SHP77 treated with DMSO at 0.1 percent for 48 hours (cell line): Measurements from ENCODE around the gene CTNNB1.
A peak's percentile ranks its signal among the peaks of the same experiment; 100 is the strongest.

ENCODE experiments used
- DNase-seq: peaks from one replicate; lab custom pipeline; 2025; lab: John Stamatoyannopoulos, UW

Gene CTNNB1

GRCh38 chr3:41198950-41199865, at the start of gene CTNNB1:
CTNNB1 (plus strand) TSS chr3:41199505; CDS start chr3:41224069, 24,564 bp downstream.
- peak; percentile 34 for DNase-seq

- no peak for DNase-seq
Measured at GRCh38 chr3:41155834-41156233, 43.5 kb upstream of the CTNNB1 start.

DNA sequence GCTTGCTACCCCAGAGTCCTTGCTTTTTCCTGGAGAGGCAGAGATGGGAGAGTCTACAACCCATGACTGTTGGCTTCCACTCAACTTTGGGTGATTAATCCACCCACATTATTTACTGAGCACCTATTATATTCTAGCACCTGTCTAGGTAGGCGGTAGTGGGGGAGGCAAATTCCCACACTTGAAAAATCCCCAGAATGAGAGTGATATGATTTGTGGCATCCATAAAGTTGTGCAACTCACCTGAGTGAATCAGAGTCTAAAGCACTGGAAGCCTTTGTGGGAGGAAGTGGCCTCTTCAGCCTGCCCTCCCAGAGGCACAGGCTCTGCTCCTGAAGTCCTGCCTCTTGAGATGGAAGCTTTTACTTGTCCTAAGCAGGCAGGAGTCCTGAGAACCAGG, 40.4 kb upstream of the CTNNB1 start:
- DNase-seq: no peak

DNA sequence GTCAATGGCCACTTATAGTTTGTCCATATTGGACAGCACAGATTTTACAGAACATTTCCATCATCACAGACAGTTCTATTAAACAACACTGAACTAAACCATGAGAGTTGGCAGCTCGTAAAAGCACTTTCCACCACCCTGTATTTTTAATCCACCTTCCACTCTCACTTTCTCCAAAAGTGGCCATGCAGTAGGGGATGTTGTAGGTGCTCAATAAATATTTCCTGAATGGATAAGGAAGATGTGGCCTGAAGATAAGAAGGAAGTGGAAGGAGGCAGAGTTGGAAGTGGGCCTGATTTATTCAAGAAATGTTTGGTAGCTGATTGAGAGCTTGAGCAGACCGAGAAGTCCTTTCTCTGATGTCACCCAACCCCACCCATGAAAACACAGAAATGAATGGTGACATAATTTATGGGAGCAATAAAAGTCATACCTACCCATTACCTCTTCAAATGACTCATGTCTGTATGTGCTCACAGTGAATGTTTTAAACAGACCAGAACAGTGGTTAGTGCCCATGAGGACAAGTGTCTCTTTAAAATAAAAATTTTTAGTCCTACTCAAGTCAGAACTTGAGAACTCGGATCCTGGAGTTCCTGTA, 39.6 kb upstream of the CTNNB1 start:
- DNase-seq: peak; percentile 3

DNA sequence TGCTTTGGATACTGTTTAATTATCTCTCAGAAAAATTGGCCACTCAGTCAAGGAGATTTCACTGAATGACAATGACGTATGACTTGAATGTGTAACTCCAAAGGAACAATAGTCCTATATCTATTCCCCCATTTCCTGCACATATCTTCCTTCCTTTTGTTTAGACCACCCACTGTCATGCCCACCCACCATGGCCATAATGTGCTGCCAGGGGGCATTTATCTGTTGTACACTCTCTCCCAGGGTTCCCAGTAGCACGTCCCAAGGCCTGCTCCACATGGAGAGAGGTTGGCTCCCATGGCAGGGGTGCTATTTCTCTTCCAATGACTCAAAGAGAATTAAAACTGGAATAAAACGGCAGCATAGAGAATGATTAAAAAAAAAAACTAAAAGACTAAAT, 36.8 kb upstream of the CTNNB1 start:
- DNase-seq: no peak

DNA sequence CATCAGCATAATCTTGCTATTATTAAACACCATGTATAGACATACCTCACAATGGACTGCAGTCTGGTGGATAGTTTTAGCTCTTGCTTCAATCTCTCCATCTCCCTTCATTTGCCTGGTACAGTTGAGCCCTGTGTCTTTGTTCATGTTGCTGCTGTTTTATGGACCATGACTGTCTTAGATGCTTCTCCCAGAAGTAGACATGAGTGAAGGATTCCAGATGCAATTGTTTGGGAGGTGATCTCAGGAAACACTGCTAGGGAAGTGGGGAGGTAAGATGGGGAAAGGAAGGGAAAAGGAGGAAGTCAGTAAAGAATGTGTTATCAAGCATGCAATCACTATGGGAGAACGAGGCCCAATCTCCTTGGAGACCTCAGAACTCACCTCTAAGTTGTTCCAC, 36.3 kb upstream of the CTNNB1 start:
- no peak for DNase-seq

DNA sequence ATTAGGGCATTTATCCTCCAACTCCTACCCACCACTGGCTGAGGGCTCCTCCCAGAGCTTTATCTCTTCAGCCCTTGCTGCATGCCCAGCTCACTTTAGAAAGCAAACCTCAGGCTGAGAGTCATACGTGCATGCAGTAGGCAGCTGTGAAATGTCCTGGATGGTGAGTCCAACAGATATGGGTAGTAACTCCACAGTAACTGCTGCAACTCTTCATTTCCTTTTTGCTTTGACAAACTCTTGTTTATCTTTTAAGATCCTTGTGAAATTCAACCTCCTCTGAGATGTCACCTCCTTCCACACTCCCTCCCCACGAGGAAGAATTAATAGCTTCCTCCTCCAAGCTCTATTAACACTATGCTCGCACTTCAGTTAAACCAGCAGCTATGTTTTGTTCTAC, 35.9 kb upstream of the CTNNB1 start:
- no peak for DNase-seq

GRCh38 chr3:41164777-41165176, 34.5 kb upstream of the CTNNB1 start:
- DNase-seq: no peak

DNA sequence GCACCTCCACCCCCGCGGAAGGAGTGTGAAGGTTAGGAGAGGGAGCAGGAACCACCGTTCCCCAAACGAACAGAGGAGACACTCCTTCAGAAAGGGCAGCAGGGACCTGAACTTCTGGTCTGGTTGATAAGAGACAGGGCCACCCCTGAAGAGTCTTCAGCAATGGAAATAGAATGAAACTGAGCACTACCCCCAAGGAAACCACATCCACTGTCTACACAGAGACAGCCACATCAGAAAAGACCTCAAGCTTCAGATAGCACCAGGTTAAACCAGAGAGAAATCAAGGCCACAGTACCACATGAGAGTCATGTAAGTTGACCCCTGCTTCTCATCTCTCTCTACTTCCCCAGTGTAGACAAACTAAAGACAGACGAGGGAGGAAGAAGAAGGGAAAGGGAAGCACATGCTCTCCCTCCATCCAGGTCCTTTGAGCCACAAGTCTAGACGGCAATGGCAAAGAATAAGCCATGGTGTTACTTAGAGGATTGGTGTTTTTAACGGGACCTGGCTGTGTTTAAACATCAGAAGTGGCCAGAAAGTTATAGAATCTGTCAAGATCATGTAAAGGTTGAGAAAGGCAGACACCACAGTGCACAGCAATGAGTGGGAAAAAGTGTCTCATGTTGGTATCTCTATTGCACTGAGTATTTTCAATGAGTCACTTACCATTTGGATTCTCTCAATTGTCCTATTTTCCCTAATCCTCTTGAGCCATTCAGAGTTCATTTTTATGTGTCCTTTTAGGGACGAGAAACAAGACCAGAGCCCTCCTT, 31.4 kb upstream of the CTNNB1 start:
- no peak for DNase-seq

GRCh38 chr3:41169023-41169422, 30.3 kb upstream of the CTNNB1 start:
- no peak for DNase-seq

DNA sequence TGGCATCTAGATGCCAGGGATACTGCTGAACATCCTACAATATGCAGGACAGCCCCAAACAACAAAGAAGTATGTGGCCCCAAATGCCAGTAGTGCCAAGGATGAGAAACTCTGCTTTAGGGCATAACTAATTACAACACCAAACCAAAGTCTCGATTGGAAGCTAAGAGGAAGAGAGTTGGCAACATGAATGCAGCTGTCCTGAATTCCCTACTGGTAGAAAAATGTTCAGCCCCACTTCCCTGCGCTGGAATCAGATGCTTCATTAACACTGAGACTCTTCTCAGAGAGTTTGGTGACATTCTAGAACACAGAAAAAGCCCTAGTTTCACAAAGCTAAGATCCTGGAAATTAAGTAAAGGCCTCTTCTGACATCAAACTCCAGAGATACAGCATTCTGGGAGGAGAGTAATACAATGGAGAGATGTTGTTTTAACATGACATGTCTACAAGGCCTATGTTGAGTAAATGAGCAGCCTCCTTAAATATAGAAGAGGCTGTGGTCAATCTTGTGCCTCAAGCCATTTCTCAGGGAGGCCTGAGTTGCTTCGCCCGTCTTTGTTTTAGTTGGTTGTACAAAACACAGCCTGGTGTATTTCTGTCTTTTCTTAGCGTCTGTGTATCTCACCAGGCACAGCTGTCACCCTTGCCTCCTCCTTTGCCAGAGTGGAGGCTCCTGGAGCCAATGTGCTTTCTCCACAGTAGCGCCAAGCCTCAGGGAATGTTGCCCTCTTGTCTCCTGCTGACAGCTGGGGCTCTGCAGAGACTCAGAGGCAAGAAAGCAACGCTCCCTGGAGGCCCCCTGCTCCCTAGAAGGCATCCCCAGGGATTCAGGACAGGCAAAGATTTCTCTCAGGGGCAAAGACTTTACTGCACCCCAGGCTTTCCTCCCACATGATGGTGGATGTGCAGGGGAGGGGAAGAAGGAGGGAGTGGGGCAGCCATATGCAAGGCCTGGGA, 25.1 kb upstream of the CTNNB1 start:
- no peak for DNase-seq

DNA sequence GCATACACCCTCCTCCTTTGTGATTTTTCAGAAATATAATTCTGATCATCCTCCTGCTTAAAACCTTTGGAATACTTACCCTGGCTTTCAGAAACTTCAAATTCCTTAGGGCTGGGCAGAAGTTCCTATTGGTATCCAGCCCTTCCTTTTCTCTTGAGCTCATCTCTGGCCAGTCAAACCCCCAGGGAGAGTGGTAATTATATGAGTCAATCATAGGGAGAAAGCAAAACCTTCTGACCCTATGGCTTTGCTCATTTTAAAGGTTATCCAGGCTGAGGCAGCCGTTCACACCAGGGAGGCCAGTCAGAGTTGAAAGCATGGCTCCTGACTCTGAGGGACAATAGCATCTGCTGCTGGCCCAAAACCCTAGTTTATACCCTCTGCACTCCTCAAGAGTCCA, 23.9 kb upstream of the CTNNB1 start:
- no peak for DNase-seq

GRCh38 chr3:41176596-41176995, 22.7 kb upstream of the CTNNB1 start:
- DNase-seq: no peak

DNA sequence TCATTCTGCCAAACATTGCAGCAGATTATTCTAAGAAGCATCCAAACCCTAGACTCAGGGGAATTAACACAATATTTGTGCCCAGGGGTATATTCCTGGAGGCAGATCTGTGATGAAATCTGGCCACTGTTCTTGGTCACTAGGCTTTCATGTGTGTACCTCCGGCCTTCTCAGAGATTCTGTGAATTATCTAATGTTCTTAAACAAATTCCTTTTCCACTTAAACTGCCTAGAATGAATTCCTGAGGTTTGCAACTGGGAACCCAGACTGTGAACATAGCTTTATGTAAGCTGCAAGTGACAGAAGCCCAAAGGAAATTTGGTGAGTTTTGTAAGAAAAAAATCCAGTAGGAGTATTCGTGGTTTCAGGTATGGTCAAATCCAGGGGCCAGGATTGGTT, 20.7 kb upstream of the CTNNB1 start:
- DNase-seq: no peak

- no peak for DNase-seq
Measured at GRCh38 chr3:41180396-41180795, 18.9 kb upstream of the CTNNB1 start.

DNA sequence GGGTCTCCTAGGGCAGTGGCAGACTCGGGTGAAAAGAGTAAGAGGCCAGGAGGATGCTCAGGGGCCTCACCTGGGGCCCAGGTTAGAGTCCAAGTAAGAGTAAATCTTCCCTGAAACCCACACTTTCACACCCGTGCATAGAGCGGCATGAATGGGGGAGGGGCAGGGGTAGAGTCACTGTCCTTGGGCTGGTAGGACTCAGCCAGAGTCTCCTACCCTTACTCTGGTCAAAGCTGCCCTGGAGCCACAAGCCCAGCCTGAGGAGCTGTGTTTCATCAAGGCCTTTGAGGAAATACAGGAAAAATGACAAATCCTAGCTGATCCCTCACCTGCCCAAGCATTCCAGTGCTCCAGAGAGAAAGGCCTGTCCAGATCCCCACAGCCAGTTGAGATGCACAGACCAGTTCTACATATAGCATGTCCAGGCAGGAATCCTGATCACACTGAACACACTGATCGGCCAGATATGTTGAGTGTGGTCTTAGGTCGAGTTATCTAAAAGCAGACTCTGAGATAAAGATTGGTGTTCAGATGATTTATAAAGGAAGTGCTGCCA, 16.7 kb upstream of the CTNNB1 start:
- no peak for DNase-seq

DNA sequence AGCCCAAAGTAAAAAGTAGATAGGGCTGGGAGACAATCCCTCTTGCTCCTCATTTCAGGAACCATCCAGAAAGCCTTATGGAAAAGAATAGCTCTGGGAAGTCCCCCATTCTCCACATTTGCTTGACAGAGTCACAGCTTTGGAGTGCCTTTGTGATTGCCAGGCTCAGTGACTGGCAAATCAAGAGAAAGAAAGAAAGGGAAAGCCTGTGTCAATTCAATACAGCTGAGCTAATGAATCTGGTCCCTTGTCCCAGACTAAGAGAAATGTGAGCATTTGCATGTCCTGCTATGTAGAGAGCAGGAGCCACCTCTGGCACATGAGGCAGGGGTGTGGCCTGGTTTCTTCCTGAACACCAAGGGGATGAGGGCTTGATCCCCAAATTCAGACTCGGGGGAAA, 14.9 kb upstream of the CTNNB1 start:
- DNase-seq: no peak

DNA sequence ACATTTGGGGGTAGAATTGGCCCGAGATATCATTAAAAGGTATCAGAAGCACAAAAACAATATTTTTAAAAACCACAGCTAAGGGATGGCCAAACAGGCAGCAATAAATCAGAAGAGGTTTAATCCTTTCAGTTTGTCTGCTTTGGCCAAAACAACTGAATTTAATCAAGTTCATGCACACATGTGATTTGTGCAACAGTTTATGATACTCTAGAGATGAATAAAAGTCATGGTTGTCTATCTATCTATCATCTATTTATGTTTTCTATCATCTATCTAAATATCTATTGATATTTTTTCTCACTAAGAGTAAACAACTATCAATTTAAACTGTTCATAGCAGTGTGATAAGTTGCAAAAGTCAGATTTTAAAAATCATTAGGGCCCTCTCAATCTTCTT, 13.0 kb upstream of the CTNNB1 start:
- no peak for DNase-seq

DNA sequence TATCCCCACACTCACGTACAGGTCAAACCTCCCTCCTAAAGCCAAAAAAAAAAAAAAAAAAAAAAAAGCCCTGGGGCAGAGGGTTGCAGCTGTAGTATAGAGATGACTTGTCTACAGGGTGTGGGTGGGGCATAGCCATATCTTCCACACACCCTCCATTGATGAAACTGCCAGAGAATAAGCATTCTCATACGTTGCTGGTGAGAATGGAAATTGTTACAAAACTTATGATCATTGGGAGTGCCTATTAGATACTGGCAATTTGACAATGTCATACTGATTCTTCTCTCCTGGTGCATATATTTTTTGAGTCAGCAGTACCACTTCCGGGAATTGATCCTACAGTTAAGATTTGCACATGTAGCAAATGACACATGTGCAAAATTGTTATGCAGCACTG, 11.0 kb upstream of the CTNNB1 start:
- DNase-seq: no peak

DNA sequence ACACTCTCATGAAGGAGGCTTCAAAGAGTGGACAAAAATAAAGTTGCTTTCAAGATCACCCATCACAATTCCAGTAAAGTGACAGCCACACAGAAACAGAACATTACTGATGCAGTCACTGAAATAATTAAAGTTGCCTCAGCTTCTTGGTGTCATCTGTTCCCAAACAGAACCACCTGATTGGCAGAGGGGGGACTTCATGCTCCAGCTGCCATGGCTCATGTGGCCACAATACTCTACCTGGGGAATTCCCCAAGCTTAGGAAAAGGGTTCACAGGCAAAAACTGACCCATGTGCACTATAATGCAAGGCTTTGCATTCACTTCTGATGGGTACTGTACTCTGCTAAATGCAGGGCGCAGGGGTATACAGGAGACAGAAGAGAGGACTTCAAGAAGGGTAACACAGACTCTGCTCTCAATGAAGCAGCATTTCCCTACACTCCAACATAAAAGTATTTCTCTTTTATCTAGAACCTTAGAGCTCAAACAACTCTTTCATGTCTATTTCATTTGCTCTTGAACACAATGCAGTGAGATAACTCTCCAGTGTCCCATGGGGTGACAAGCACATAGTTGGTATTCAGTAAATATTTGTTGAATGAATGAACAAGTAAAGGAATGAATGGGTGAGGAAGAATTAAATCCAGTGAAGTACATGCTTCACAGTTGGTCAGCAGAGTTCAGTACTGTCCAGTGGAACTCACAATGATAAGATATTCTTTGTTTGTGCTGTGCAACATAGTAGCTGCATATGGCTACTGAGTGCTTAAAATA, 8.6 kb upstream of the CTNNB1 start:
- DNase-seq: no peak

DNA sequence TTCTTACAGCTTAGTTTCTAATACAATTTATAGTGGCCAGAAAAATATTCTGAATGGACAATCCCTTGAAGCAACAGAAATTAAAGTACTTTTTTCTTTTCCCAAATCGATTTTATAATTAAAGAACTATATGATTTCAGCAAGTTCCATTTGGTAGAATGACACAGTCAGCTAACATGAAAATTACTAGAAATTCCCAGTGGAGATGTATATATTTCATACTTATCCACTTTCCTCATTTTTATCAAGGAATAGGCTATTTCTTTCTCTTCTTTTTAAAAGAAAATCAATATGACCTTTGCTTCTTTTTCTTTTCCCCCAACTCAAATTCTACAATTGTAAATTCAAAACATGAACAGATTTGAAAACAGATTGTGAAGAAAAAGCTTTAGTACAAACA, 6.4 kb upstream of the CTNNB1 start:
- DNase-seq: no peak
